ENCODE data around the gene SEMA3C. TPM values are rescaled to one million over a fixed set of nuclear protein-coding genes. Genes with fewer than 3 reads are reported as not detected.
A peak's percentile ranks its signal among the peaks of the same experiment; 100 is the strongest.

Gene SEMA3C
- total RNA-seq, 2 donors from 2014 or later = 64.6 to 66.7 TPM

DNA sequence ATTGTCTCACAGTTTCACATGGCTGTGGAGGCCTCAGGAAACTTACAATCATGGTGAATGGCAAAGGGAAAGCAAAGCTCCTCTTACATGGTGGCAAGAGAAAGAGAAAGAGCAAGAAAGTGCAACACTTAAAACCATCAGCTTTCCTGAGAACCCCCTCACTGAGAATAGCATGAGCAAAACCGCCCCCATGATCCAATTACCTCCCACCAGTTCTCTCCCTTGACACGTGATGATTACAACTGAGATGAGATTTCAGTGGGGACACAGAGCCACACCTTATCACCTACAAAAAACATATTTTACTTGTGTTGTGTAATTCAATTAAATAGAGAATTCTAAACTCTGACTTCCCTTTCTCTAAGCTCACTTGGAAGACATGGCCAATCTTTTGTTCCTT lies 80.2 kb downstream of the SEMA3C start:
- no peak for ATAC-seq
- no peak for DNase-seq
- intact Hi-C loops (cut with DNase I, micrococcal nuclease) = no loop called here

- no peak for DNase-seq
- intact Hi-C loops (cut with DNase I, micrococcal nuclease) = no loop called here
- no peak for ATAC-seq
Observed at GRCh38 chr7:80837345-80837744, 81.5 kb downstream of the SEMA3C start.

DNA sequence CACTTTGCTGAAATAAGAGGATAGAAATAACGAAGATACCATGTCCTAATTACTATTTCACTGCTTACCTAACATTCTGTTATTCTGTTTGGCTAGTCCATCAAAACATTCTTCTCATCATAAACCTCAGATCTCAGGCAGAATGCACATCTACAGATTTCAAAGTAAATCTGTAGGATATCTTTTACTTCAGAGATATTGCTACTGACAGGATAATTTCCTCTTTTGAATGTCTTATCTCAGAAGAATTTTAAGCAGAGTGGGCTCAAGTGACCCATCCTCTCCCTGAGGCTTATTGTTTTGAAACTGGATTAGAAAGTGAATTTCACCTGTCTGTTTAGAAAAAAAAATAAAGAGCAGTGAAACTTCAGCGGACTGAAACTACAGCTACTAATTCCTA lies 83.6 kb downstream of the SEMA3C start:
- DNase-seq (no peak), ATAC-seq (no peak)
- intact Hi-C loops (cut with DNase I, micrococcal nuclease) = no loop called here

DNA sequence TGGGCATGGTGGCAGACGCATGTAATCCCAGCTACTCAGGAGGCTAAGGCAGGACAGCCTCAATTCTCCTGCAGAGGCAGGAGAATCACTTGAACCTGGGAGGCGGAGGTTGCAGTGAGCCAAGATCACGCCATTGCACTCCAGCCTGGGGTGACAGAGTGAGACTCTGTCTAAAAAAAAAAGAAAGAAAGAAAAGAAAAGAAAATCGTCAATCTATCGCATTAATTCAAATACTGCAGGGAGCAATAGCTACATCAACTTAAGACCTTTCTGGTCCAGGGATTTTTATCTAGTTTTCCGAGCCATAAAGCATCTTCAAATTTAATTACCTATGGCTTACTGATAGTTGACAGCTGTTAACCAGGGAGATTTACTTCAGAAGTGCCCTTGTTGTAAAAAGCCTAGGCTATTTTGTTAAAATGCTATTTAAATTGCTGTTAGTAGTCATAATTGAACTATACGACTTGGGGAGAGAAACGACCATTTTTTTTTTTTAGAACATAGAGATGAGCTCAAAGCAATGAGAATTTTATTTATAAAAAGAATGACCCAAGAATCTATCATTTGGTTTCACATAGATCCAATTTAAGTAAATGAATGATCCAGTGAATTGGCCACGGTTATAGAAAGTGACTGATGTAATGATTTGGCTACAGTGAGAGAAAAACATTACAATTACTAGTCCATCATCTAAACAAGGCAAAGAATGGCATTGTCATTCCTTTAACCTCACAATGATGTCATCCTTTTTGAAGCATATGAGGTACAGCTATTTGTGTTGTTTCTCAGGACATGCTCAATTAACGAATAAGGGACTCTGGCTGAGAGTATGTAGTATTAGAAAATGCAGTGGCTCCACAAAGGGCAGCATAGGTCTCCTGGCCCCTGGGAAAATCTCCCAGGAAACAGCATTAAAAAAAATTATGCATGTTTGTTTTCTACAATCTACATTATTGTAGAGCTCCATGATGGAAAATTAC lies 85.3 kb downstream of the SEMA3C start:
- no peak for ATAC-seq
- intact Hi-C loops (cut with DNase I, micrococcal nuclease) = no loop called here

DNA sequence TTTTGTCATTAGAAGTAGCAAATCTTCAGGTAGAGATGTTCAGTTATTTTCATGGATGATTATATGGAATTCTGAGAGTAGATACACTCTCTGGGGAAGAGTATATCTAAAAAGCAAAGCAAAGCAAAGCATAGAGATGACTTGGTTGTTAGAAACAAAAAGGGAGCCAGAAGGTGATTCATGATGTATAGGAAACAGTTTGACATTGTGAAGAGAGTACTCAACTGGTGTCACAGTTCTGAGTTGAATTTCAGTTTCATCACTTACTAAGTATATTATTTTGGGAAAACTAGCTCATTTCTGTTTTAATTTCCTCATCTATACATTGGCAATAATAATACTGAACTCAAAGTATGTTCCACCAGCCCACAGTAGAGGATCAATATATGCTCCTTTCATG lies 86.8 kb downstream of the SEMA3C start:
- intact Hi-C loops (cut with DNase I, micrococcal nuclease) = no loop called here
- DNase-seq (no peak), ATAC-seq (no peak)

More for the DNA sequence above, 85.3 kb downstream of the SEMA3C start:
- DNase-seq = no peak

GRCh38 chr7:80830584-80831285 lies 88.1 kb downstream of the SEMA3C start:
- DNase-seq (no peak), ATAC-seq (peak; percentile 58)
- intact Hi-C loops (cut with DNase I, micrococcal nuclease) = no loop called here

- no peak for DNase-seq
- intact Hi-C loops (cut with DNase I, micrococcal nuclease) = no loop called here
- no peak for ATAC-seq
Observed at GRCh38 chr7:80830010-80830409, 88.8 kb downstream of the SEMA3C start.

DNA sequence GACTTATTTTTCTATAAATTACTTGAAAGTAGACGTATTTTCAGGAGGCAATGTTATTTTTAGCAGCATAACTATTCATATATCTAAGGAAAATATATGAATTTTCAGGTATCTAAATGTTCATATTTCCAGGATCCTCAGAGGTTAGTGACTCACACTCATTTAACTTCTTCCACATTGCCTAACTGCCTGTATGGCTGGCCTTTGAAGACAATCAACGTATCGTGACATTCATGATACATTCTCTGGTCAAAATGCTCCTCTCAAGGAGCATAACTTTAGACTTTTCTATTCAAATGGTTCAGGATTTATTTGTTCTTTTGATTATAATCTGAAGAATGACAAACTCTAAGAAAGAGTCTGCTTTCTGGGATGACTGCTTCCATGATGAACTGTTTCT lies 89.3 kb downstream of the SEMA3C start:
- ATAC-seq = no peak
- intact Hi-C loops (cut with DNase I, micrococcal nuclease) = no loop called here
- DNase-seq = no peak

DNA sequence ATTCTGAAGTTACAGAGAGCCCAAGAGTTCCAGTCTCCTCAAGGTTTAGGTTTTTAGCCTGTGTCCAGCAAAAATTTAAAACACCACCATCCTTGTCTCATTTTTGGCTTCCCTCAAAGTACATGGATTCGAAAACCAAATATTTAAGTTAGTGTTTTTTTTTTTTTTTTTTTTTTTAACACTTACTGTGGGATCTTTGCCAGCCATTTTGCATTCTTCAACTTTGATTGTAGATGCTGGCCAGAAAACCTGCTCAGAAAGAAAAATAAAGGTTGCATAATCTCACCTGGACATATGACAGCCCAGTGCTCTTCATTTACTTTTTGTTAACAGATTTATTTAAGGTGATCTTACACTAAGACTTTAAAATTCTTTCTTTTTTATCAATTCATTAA lies 91.6 kb downstream of the SEMA3C start:
- no peak for DNase-seq
- no peak for ATAC-seq
- intact Hi-C loops (cut with DNase I, micrococcal nuclease) = no loop called here

DNA sequence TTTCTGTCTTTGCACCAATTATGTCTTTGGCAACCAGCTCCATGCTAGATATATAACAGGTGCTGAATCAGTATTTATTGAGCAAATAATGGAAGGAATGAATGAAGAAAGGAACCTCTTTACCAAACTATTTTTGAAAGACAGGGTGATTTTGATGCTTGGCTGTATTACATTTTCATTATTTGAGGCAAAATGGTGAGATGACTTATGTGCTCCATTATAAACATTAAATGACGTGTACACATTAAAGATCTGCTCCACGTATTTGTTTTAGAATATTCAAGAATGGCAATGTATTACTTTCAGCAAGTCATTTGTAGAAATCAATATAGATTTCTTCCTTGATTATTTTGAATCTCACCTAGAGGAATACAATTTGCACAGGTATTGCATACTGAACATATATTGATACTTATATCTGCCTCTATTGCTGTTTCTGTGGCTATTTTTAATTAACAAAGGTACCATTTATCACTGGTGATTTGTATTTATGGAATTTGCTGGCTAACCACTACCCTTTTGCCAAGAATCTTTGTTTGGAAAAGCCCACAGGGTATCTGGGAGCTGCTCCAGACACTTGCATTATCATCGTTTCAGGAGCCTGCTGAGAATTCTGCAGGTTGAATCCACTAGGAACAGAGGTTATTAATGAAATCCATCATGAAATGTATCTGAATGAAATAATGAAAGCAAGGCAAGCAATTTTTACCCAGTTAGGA lies 92.2 kb downstream of the SEMA3C start:
- no peak for DNase-seq
- no peak for ATAC-seq
- intact Hi-C loops (cut with DNase I, micrococcal nuclease) = no loop called here

- intact Hi-C loops (cut with DNase I, micrococcal nuclease) = no loop called here
- DNase-seq (no peak), ATAC-seq (no peak)
Observed at GRCh38 chr7:80825499-80825898, 93.4 kb downstream of the SEMA3C start.

GRCh38 chr7:80824253-80824652 lies 94.6 kb downstream of the SEMA3C start:
- DNase-seq (no peak), ATAC-seq (no peak)
- intact Hi-C loops (cut with DNase I, micrococcal nuclease) = no loop called here

DNA sequence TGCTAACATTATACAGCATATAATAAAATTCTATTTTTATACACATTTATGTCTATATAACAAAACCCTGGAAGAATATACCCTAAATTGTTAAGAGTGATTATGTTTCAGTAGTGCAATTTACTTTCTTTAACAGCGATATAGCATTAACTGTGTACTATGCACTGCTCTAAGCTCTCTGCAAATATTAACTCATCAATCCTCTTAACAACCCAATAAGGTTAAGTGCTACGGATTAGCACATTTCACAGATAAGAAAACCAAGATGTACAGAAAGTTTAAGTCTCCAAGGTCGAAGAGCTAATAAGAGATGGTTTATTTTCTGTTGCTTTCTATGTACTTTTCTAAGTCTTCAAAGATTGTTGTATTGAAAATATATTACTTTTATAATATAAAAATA lies 95.8 kb downstream of the SEMA3C start:
- ATAC-seq = peak; percentile 82
- intact Hi-C loops (cut with DNase I, micrococcal nuclease) = no loop called here
- DNase-seq = no peak

DNA sequence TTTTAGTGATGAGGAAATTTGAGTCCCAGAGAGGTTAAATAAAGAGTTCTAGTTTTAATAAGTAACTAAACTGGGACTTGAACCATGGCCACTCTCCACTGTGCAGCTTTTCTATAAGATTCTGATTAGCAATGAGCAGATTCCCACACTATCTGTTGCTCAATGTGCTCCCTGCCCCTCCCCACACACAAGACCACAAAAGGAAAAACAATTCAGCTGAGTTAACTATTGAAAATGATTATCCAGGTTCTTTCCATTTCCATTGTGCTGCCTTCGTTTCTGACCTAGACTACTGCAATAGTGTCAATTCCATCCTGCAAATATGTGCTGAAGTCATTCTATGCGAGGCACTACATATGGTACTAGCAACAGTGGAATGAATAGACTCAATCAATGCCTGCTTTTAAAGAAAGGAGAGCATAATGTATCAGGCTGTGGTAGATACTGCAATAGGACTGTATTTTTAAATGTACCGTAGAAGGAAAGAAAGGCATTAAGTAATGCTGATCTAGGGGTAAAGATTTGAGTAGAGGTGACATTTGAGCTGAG lies 97.0 kb downstream of the SEMA3C start:
- ATAC-seq = no peak
- no peak for DNase-seq
- intact Hi-C loops (cut with DNase I, micrococcal nuclease) = no loop called here

DNA sequence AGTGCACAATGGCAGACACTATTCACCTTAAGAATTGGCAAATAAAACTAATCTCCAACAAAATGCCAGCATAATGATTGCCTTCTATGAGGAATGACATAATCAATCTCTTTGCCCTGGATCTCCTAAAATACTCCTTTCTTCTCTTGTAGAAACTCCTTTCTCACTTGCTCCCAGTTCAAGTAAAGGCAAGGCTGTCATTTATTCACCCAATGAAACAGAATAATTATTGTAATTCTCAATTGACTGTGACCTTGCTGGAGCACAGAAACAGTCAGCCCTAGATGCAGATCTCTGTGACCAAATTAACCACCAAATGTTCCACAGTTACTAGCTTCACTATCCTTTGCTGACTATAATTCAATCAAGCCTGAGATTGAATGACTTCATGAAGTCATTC lies 99.3 kb downstream of the SEMA3C start:
- no peak for ATAC-seq
- intact Hi-C loops (cut with DNase I, micrococcal nuclease) = no loop called here
- no peak for DNase-seq

GRCh38 chr7:80818181-80818580 lies 100.7 kb downstream of the SEMA3C start:
- ATAC-seq (peak; percentile 58), DNase-seq (no peak)
- intact Hi-C loops (cut with DNase I, micrococcal nuclease) = no loop called here

DNA sequence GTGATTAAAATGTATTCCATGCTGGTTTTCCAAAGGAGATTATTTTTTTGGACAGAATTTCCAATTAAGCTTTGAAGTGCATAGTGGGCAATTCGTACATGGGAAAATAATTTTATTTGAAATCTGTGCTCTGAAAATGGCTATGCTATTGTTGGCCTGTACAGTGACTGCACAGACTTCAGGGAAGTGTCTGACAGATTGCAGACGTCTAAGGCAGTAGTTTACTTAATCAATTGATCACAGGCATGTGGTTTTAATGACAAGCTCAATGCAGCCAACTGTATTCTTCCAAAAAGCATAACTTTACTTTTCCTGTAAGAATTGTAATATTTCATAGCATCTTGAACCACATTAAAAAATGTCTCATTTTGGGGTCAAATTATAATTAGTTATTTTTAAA lies 102.0 kb downstream of the SEMA3C start:
- intact Hi-C loops (cut with DNase I, micrococcal nuclease) = no loop called here
- ATAC-seq (no peak), DNase-seq (no peak)

- intact Hi-C loops (cut with DNase I, micrococcal nuclease) = no loop called here
- no peak for DNase-seq
- no peak for ATAC-seq
Observed at GRCh38 chr7:80815733-80816132, 103.1 kb downstream of the SEMA3C start.

DNA sequence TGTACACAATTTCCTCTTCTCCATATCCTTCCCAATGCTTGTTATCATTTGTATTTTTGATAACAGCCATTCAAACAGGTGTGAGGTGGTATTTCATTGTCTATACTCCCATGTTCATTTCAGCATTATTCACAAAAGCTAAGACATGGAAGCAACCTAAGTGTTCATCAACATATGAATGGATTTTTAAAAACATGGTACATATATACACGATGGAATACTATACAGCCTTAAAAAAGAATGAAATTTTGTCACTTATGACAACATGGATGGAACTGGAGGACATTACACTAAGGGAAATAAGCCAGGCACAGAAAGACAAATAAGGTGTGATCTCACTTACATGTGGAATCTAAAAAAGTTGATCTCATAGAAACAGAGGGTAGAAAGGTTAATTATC lies 109.3 kb downstream of the SEMA3C start:
- ATAC-seq (no peak), DNase-seq (no peak)
- intact Hi-C loops (cut with DNase I, micrococcal nuclease) = no loop called here

Measured in left colon (tissue), 2 donors.